SK-N-SH (cell line): ENCODE measurements around the gene TRPM3.

Experiments
- CTCF ChIP-seq: fragments of 200-600 bp; sonication (generic); IDR thresholded peaks from 2 replicates; pipeline ENCODE4 v1.6.1; 2017; ENCODE audit warnings: antibody characterized with exemption, mild to moderate bottlenecking, moderate library complexity
- EP300 ChIP-seq, 2 experiments: IDR thresholded peaks; 2 replicates each; pipeline versions ENCODE4 v1.4.0 to v1.6.1; 2012; ENCODE audit warnings: borderline replicate concordance in 1 of 2, low read depth in 1 of 2, low read length in 1 of 2
- EZH2phosphoT487 ChIP-seq: fragments of 200-600 bp; sonication (generic); IDR thresholded peaks from 2 replicates; pipeline ENCODE4 v1.6.1; 2017; ENCODE audit warnings: low read depth, mixed run types, mild to moderate bottlenecking, antibody characterized with exemption, moderate library complexity, borderline replicate concordance
- FOXJ3 ChIP-seq: sonication (generic); formaldehyde crosslinking; IDR thresholded peaks from 2 replicates; pipeline ENCODE4 v1.5.1; 2020; ENCODE audit warnings: mild to moderate bottlenecking, missing genetic modification reagents
- GATA2 ChIP-seq: sonication (generic); formaldehyde crosslinking; IDR thresholded peaks from 2 replicates; pipeline ENCODE4 v1.5.0; 2020; ENCODE audit warnings: mild to moderate bottlenecking, missing genetic modification reagents
- IRF3 ChIP-seq: fragments of 150-350 bp; IDR thresholded peaks from 2 replicates; pipeline ENCODE4 v1.6.1; 2016; ENCODE audit warnings: mild to moderate bottlenecking, low read depth, low read length
- NFIC ChIP-seq: IDR thresholded peaks from 2 replicates; pipeline ENCODE4 v1.4.0; 2012; ENCODE audit warnings: borderline replicate concordance
- POLR2AphosphoS5 ChIP-seq: IDR thresholded peaks from 2 replicates; pipeline ENCODE4 v1.6.1; 2012; ENCODE audit warnings: low read depth, low read length
- RAD21 ChIP-seq: IDR thresholded peaks from 2 replicates; pipeline ENCODE4 v1.6.1; 2012; ENCODE audit warnings: mild to moderate bottlenecking, low read length
- SIN3A ChIP-seq: IDR thresholded peaks from 2 replicates; pipeline ENCODE4 v1.6.1; 2012; ENCODE audit warnings: low read depth, mild to moderate bottlenecking, low read length, moderate library complexity, borderline replicate concordance
- TEAD4 ChIP-seq: IDR thresholded peaks from 2 replicates; pipeline ENCODE4 v1.4.0; 2012; ENCODE audit warnings: mild to moderate bottlenecking, borderline replicate concordance; ENCODE audit not compliant: insufficient read depth
- YY1 ChIP-seq: IDR thresholded peaks from 2 replicates; pipeline ENCODE4 v1.4.0; 2012; ENCODE audit warnings: low read depth, mild to moderate bottlenecking
- ZBTB33 ChIP-seq: IDR thresholded peaks from 2 replicates; pipeline ENCODE4 v1.4.0; 2012; ENCODE audit warnings: low read depth, borderline replicate concordance

- TF ChIP-seq ZBTB33 (no peak), POLR2AphosphoS5 (no peak), FOXJ3 (no peak), IRF3 (no peak), CTCF (no peak), SIN3A (no peak), RAD21 (no peak), GATA2 (CRISPR knock-in tag) (no peak), EP300 (IDR thresholded peaks at IDR 0.05; ENCODE audit: borderline replicate concordance in 1 of 2, low read depth in 1 of 2, low read length in 1 of 2) (no peak), YY1 (no peak), NFIC (no peak), TEAD4 (no peak), EZH2phosphoT487 (no peak)
Observed at GRCh38 chr9:70927530-70927929, 193.9 kb downstream of the TRPM3 start.
